Measurements from ENCODE around the gene EFNA2.

- TF ChIP-seq CTCF (IDR thresholded peaks at IDR 0.05) (no peak), CBFB (CRISPR knock-in tag; IDR thresholded peaks at IDR 0.05; ENCODE audit: low read depth) (no peak), CDX4 (CRISPR knock-in tag; IDR thresholded peaks at IDR 0.05; ENCODE audit: borderline replicate concordance) (no peak), ATF2 (CRISPR knock-in tag; IDR thresholded peaks at IDR 0.05; ENCODE audit: borderline replicate concordance, low read depth) (no peak), MAX (CRISPR knock-in tag; IDR thresholded peaks at IDR 0.05) (no peak), ESRRA (CRISPR knock-in tag; IDR thresholded peaks at IDR 0.05; ENCODE audit: borderline replicate concordance) (no peak), RELA (CRISPR knock-in tag; IDR thresholded peaks at IDR 0.05; ENCODE audit: borderline replicate concordance) (no peak), SP1 (CRISPR knock-in tag; conservative IDR thresholded peaks at IDR 0.05) (no peak), HMGXB4 (CRISPR knock-in tag; IDR thresholded peaks at IDR 0.05) (no peak), CREB1 (CRISPR knock-in tag; IDR thresholded peaks at IDR 0.05) (no peak)
Observed at GRCh38 chr19:1245494-1246264, 40.0 kb upstream of the EFNA2 start.

Data from WTC11 (cell line).